NCI-H1092 treated with DMSO at 0.1 percent for 48 hours (cell line): ENCODE results near the gene NR2E3.
"Not testable (repeated sequence)": the region's sequence is repeated elsewhere in the genome, so short reads cannot be mapped to it uniquely, and the experiment has no call there.

Experiments used
- DNase-seq: peaks from one replicate; lab custom pipeline; 2025; lab: John Stamatoyannopoulos, UW

NR2E3 gene

GRCh38 chr15:71815301-71815700 lies 4.9 kb downstream of the NR2E3 start:
- DNase-seq: no peak

GRCh38 chr15:71817351-71817750 lies 7.0 kb downstream of the NR2E3 start:
- DNase-seq: no peak

- DNase-seq: no peak
Measured at GRCh38 chr15:71820127-71820526, 9.8 kb downstream of the NR2E3 start.

- no peak for DNase-seq
Measured at GRCh38 chr15:71821547-71822129, 11.3 kb downstream of the NR2E3 start.

- no peak for DNase-seq
Measured at GRCh38 chr15:71822890-71823630, 12.7 kb downstream of the NR2E3 start.

GRCh38 chr15:71823801-71824200 lies 13.4 kb downstream of the NR2E3 start:
- DNase-seq: no peak

- DNase-seq: no peak
Measured at GRCh38 chr15:71825021-71825730, 14.8 kb downstream of the NR2E3 start.

- DNase-seq: no peak
Measured at GRCh38 chr15:71826196-71826595, 15.8 kb downstream of the NR2E3 start.

- no peak for DNase-seq
Measured at GRCh38 chr15:71830981-71831380, 20.6 kb downstream of the NR2E3 start.

- no peak for DNase-seq
Measured at GRCh38 chr15:71841563-71841962, 31.2 kb downstream of the NR2E3 start.

- no peak for DNase-seq
Measured at GRCh38 chr15:71844916-71845315, 34.6 kb downstream of the NR2E3 start.

GRCh38 chr15:71853543-71853942 lies 43.2 kb downstream of the NR2E3 start:
- no peak for DNase-seq

GRCh38 chr15:71858232-71858631 lies 47.9 kb downstream of the NR2E3 start:
- DNase-seq: not testable (repeated sequence)
